BJ (cell line): Measurements from ENCODE around the gene VIL1. TPM values are rescaled to one million over a fixed set of nuclear protein-coding genes. Genes with fewer than 3 reads are reported as not detected.

Source experiments
- CTCF ChIA-PET: fragments of 350-600 bp; formaldehyde crosslinking; extraction: SDS; loops from one replicate; lab custom pipeline; 2021; ENCODE audit warnings: antibody characterized with exemption, inconsistent platforms; lab: Yijun Ruan, JAX
- POLR2A ChIA-PET: fragments of 300-600 bp; sonication (Branson Sonifier 250); formaldehyde crosslinking; extraction: SDS; loops from one replicate; lab custom pipeline; 2021; ENCODE audit warnings: antibody characterized with exemption; lab: Charles Lee
- DNase-seq: peaks from one replicate; pipeline ENCODE4 v3.0.0-alpha.2; 2011; ENCODE audit warnings: low read depth
- H3K27me3 ChIP-seq: 2 replicates; pipeline ENCODE4 v1.6.0; 2011; ENCODE audit warnings: low read length; ENCODE audit not compliant: control insufficient read depth, insufficient read depth
- H3K36me3 ChIP-seq: 2 replicates; pipeline ENCODE4 v1.5.1; 2011; ENCODE audit warnings: low read length; ENCODE audit not compliant: control insufficient read depth, insufficient read depth
- H3K4me3 ChIP-seq: 2 replicates; pipeline ENCODE4 v1.5.1; 2011; ENCODE audit warnings: low read depth, mild to moderate bottlenecking, control low read depth, low read length
- CTCF ChIP-seq: IDR thresholded peaks from 2 replicates; pipeline ENCODE4 v1.5.1; 2011; ENCODE audit warnings: low read depth, mild to moderate bottlenecking, control low read depth, inconsistent platforms, low read length, moderate library complexity; ENCODE audit not compliant: insufficient read depth
- polyA plus RNA-seq: library from polyadenylated mRNA; depleted of rRNA; stranded (reverse); fragments of >200 nt; gene quantifications from 2 replicates; pipeline ENCODE4 v1.2.3, GENCODE V29; 2011

The VIL1 gene
- polyA plus RNA-seq, 1 experiment = not detected

DNA sequence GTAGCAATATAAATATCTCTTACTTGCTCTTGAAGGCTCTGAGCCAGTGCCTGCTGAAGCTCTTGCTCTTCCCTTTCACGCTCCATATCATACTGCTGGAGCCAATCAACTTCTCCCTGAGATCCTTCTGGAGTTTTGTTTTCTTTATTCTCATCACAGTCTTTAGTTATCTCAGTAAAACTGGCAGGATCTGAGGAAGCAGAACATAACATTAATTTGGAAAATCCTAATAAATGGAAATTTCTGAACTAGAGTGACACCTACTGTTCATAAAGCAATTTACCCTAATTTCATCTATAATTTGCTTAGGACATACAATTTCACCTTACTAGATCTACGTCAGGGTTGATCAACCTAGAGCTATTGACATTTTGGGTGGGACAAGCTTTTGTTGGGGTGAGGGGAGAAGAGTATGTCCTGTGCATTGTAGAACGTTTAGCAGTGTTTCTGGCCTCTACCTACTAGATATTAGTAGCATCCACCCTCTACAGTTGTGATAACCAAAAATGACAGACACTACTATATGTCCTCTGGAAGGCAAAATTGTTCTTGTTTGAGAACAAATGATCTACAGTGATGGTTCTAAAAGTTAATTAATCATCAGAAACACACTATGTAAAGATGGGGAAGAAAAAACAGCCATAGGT lies 47.2 kb downstream of the VIL1 start:
- no peak overlapping the region for H3K4me3 ChIP-seq
- no peaks in the 10 kb centered on the region for H3K27me3 ChIP-seq
- ChIA-PET CTCF (interaction anchor here (0.7 to 3.3 kb wide), 17 partner anchors 10 to 296 kb away, joined by 3 to 20 read pairs (median 4); partner anchors contain the start of genes TMBIM1 and VIL1), POLR2A (no interaction called here)
- peak; percentile 40 for TF ChIP-seq CTCF
- DNase-seq = peak; percentile 5
- no peaks in the 10 kb centered on the region for H3K36me3 ChIP-seq

DNA sequence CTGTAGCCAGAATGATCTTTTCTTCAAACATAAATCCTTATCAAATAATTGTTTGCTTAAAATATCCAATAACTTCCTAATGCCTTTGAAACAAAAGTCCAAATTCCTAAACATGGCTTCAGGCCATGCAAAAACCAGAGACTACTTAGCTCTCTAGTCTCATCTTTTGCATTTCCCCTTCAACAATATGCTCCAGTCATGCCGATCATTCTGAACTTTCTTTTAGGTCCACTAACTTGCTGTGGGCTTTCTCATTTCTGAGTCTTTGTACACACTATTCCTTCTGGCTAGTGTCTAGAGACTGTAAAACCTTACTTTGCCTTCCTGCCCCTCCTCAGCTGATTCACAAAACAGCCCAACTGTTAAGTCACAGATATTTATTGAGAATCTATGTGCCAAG lies 51.5 kb downstream of the VIL1 start:
- Histone ChIP-seq H3K27me3 (no peaks in the 10 kb centered on the region), H3K36me3 (no peaks in the 10 kb centered on the region), H3K4me3 (no peak overlapping the region)
- no peak for DNase-seq
- ChIA-PET CTCF (interaction anchor here (0.6 to 1.3 kb wide), 5 partner anchors 31 to 385 kb away, joined by 3 to 4 read pairs (median 3); no protein-coding TSS in a partner anchor), POLR2A (no interaction called here)
- TF ChIP-seq CTCF = no peak

DNA sequence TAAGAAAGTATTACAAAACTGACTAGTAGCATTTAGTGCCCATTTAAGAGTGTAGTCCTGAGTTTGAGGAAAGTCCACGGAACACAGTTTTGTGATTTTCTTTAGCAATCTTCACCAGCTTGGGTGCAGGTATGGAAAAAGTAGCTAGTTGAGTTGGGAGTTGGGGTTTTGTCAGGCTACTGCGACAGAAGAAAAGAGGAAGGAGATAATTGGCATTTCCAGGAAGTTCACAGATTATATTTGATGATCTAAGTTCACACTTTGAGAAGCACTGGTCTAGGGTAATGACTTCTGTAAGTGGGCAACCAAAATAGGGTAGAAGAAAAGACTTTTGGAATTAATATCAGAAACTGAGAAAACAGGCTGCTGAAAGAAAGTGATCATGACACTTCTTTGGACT lies 52.1 kb downstream of the VIL1 start:
- ChIA-PET POLR2A (no interaction called here), CTCF (interaction anchor here (0.6 to 1.3 kb wide), 6 partner anchors 30 to 386 kb away, joined by 3 to 4 read pairs (median 3); no protein-coding TSS in a partner anchor)
- TF ChIP-seq CTCF = no peak
- H3K27me3 ChIP-seq = no peaks in the 10 kb centered on the region
- DNase-seq = no peak
- H3K36me3 ChIP-seq = no peaks in the 10 kb centered on the region
- H3K4me3 ChIP-seq = no peak overlapping the region

DNA sequence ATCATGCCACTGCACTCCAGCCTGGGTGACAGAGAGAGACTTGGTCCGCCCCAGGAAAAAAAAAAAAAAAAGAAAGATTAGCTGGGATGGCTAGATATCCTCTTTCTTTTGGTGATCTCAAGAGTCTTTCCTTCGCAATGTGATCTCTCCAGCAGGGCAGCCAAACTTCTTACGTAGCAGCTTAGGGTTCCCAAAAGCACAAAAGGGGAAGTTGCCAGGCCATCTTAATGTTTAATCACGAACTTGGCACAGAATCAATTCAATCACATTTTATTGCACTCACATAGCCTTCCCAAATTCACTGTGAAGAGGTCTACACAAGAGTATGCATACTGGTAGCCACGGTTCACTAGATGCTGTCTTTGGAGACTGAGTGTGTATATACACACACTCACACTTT lies 53.1 kb downstream of the VIL1 start:
- ChIA-PET POLR2A (no interaction called here), CTCF (interaction anchor here (0.5 kb wide), 1 partner anchor 15 kb away, joined by 3 read pairs; no protein-coding TSS in a partner anchor)
- no peak for DNase-seq

More for the DNA sequence above, 53.1 kb downstream of the VIL1 start:
- TF ChIP-seq CTCF = no peak
- Histone ChIP-seq H3K27me3 (no peaks in the 10 kb centered on the region), H3K4me3 (no peak overlapping the region), H3K36me3 (no peaks in the 10 kb centered on the region)
